H1 (cell line): ENCODE results near the gene NCAM1. TPM values are rescaled to one million over a fixed set of nuclear protein-coding genes. Genes with fewer than 3 reads are reported as not detected.

Experiments
- CTCF ChIA-PET: fragments of 300-600 bp; sonication (Branson Sonifier 250); formaldehyde crosslinking; loops from one replicate; lab custom pipeline; 2021; ENCODE audit not compliant: partially characterized antibody; lab: Charles Lee
- POLR2A ChIA-PET: fragments of 300-600 bp; sonication (Branson Sonifier 250); formaldehyde crosslinking; loops from one replicate; lab custom pipeline; 2021; ENCODE audit warnings: inconsistent platforms; ENCODE audit not compliant: partially characterized antibody; lab: Charles Lee
- DNase-seq, 2 experiments: peaks; one replicate each; pipeline versions ENCODE4 v3.0.0 to v3.0.0-alpha.2; 2010 to 2022; ENCODE audit warnings: low spot score in 2 of 2, low read depth in 1 of 2, mixed read lengths in 1 of 2
- FAIRE-seq: peaks from 2 replicates; lab custom pipeline; 2011; peaks lifted over from hg19 to GRCh38; lab: Jason Lieb, UNC
- H2AFZ ChIP-seq: 2 replicates; pipeline ENCODE4 v1.8.1; 2012; ENCODE audit warnings: low read length, inconsistent platforms
- H2AK5ac ChIP-seq: 2 replicates; pipeline ENCODE4 v1.6.1; 2013; ENCODE audit warnings: low read depth, low read length
- H2BK120ac ChIP-seq: replicated peaks from 2 replicates; pipeline ENCODE3; 2013; ENCODE audit warnings: low read depth, low read length, inconsistent platforms
- H2BK12ac ChIP-seq: 2 replicates; pipeline ENCODE4 v1.6.1; 2013; ENCODE audit warnings: low read depth, low read length
- H2BK15ac ChIP-seq: 2 replicates; pipeline ENCODE4 v1.6.1; 2013; ENCODE audit warnings: low read length
- H2BK20ac ChIP-seq: 2 replicates; pipeline ENCODE4 v1.6.1; 2013; ENCODE audit warnings: low read length
- H2BK5ac ChIP-seq: 2 replicates; pipeline ENCODE4 v1.6.1; 2013; ENCODE audit warnings: low read depth, low read length
- H3K14ac ChIP-seq: 2 replicates; pipeline ENCODE4 v1.6.1; 2013; ENCODE audit warnings: inconsistent platforms; ENCODE audit not compliant: insufficient read length
- H3K18ac ChIP-seq: 2 replicates; pipeline ENCODE4 v1.6.1; 2013; ENCODE audit warnings: low read length; ENCODE audit errors: extremely low read depth
- H3K23ac ChIP-seq: 2 replicates; pipeline ENCODE4 v1.6.1; 2013; ENCODE audit warnings: inconsistent platforms; ENCODE audit not compliant: insufficient read length
- H3K23me2 ChIP-seq: 2 replicates; pipeline ENCODE4 v1.6.1; 2013; ENCODE audit warnings: low read depth, low read length
- H3K27ac ChIP-seq: 2 replicates; pipeline ENCODE4 v1.6.1; 2011; ENCODE audit warnings: low read depth, low read length, inconsistent platforms
- H3K27me3 ChIP-seq, 4 experiments: replicated peaks in 1 of 4; 1 replicate in 1 of 4; 2 replicates in 3 of 4; pipeline versions ENCODE4 v1.6.1 to v1.8.1; 2011 to 2013; ENCODE audit warnings: low read length in 3 of 4, mild to moderate bottlenecking in 3 of 4, inconsistent platforms in 2 of 4, mixed read lengths in 2 of 4, moderate library complexity in 1 of 4; ENCODE audit not compliant: control insufficient read depth in 3 of 4, insufficient read depth in 3 of 4; ENCODE audit errors: extremely low read depth in 1 of 4
- H3K36me3 ChIP-seq, 4 experiments: 2 replicates each; pipeline versions ENCODE4 v1.6.1 to v1.8.1; 2011 to 2013; ENCODE audit warnings: mild to moderate bottlenecking in 4 of 4, low read length in 3 of 4, moderate library complexity in 2 of 4, control low read depth in 1 of 4, inconsistent platforms in 1 of 4; ENCODE audit not compliant: insufficient read depth in 4 of 4, control insufficient read depth in 2 of 4
- H3K4ac ChIP-seq: replicated peaks from 2 replicates; pipeline ENCODE3; 2013; ENCODE audit warnings: low read length, low read depth, mixed read lengths, inconsistent platforms; ENCODE audit not compliant: insufficient read length
- H3K4me1 ChIP-seq, 4 experiments: replicated peaks in 1 of 4; 1 replicate in 1 of 4; 2 replicates in 3 of 4; pipeline versions ENCODE4 v1.6.1 to v1.8.1; 2011 to 2013; ENCODE audit warnings: low read length in 3 of 4, inconsistent platforms in 2 of 4, mixed read lengths in 1 of 4; ENCODE audit not compliant: insufficient read depth in 4 of 4, control insufficient read depth in 3 of 4
- H3K4me2 ChIP-seq, 2 experiments: 2 replicates each; pipeline versions ENCODE4 v1.6.1 to v1.8.1; 2011 to 2013; ENCODE audit warnings: low read depth in 2 of 2, low read length in 2 of 2, control low read depth in 1 of 2, inconsistent platforms in 1 of 2, mild to moderate bottlenecking in 1 of 2; ENCODE audit not compliant: insufficient read depth in 1 of 2
- H3K4me3 ChIP-seq, 4 experiments: fragments of 200-600, 300-600 bp in 1 of 4; sonication (generic), shearing (Covaris generic), sonication (Bioruptor Twin) in 1 of 4; 2 replicates each; pipeline versions ENCODE4 v1.5.1 to v1.8.1; 2011 to 2016; ENCODE audit warnings: low read length in 4 of 4, low read depth in 3 of 4, control low read depth in 2 of 4, inconsistent platforms in 2 of 4, mild to moderate bottlenecking in 2 of 4, mixed read lengths in 1 of 4, moderate library complexity in 1 of 4; ENCODE audit not compliant: insufficient read depth in 2 of 4; ENCODE audit errors: extremely low read depth in 1 of 4
- H3K56ac ChIP-seq: replicated peaks from 2 replicates; pipeline ENCODE3; 2013; ENCODE audit warnings: low read depth, mild to moderate bottlenecking, mixed read lengths, low read length, inconsistent platforms; ENCODE audit not compliant: insufficient read length
- H3K79me1 ChIP-seq: 2 replicates; pipeline ENCODE4 v1.6.1; 2013; ENCODE audit warnings: low read depth, low read length, control low read depth
- H3K79me2 ChIP-seq, 2 experiments: 2 replicates each; pipeline versions ENCODE4 v1.6.1 to v1.8.1; 2012 to 2013; ENCODE audit warnings: low read length in 2 of 2, mild to moderate bottlenecking in 2 of 2, inconsistent platforms in 1 of 2; ENCODE audit not compliant: insufficient read depth in 2 of 2, control insufficient read depth in 1 of 2
- H3K9ac ChIP-seq, 4 experiments: replicated peaks in 1 of 4; 1 replicate in 1 of 4; 2 replicates in 3 of 4; pipeline versions ENCODE4 v1.6.1 to v1.8.1; 2011 to 2013; ENCODE audit warnings: low read depth in 3 of 4, low read length in 3 of 4, control low read depth in 2 of 4, mild to moderate bottlenecking in 2 of 4, moderate library complexity in 2 of 4, inconsistent platforms in 1 of 4; ENCODE audit errors: extremely low read depth in 1 of 4
- H3K9me3 ChIP-seq, 2 experiments: 2 replicates each; pipeline versions ENCODE4 v1.6.1 to v1.8.1; 2012 to 2013; ENCODE audit warnings: mild to moderate bottlenecking in 2 of 2, moderate library complexity in 2 of 2, control low read depth in 1 of 2, inconsistent platforms in 1 of 2, low read depth in 1 of 2, low read length in 1 of 2, mixed read lengths in 1 of 2; ENCODE audit not compliant: insufficient read depth in 2 of 2
- H4K20me1 ChIP-seq, 2 experiments: replicated peaks in 1 of 2; 2 replicates each; pipeline versions ENCODE3 to v1.8.1; 2011 to 2013; ENCODE audit warnings: inconsistent platforms in 2 of 2, low read length in 2 of 2, mild to moderate bottlenecking in 1 of 2; ENCODE audit not compliant: insufficient read depth in 2 of 2, control insufficient read depth in 1 of 2
- H4K5ac ChIP-seq: 2 replicates; pipeline ENCODE4 v1.6.1; 2013; ENCODE audit warnings: low read length, low read depth, mixed read lengths, inconsistent platforms; ENCODE audit not compliant: insufficient read length
- H4K8ac ChIP-seq: 2 replicates; pipeline ENCODE4 v1.8.0; 2013; ENCODE audit warnings: mild to moderate bottlenecking, moderate library complexity, low read length, inconsistent platforms; ENCODE audit not compliant: insufficient read depth; ENCODE audit errors: extremely low read depth
- H4K91ac ChIP-seq: replicated peaks from 2 replicates; pipeline ENCODE3; 2013; ENCODE audit warnings: low read length, mixed read lengths, inconsistent platforms; ENCODE audit not compliant: insufficient read length
- CEBPB ChIP-seq: IDR thresholded peaks from 2 replicates; pipeline ENCODE4 v1.6.1; 2012; ENCODE audit warnings: low read depth, low read length
- SIX5 ChIP-seq: IDR thresholded peaks from 2 replicates; pipeline ENCODE4 v1.6.1; 2011; ENCODE audit warnings: mild to moderate bottlenecking, low read depth, low read length
- WGBS, 2 experiments: shearing (Covaris generic) in 1 of 2; methylation state at CpG; one replicate each; pipeline versions ENCODE4 v1.1.6 to v1.1.7; 2013 to 2015; ENCODE audit warnings: low lambda C conversion rate in 2 of 2, mixed read lengths in 2 of 2, inconsistent platforms in 1 of 2, low coverage in 1 of 2, missing lambda C conversion rate in 1 of 2; ENCODE audit not compliant: insufficient replicate concordance in 2 of 2, insufficient coverage in 1 of 2, insufficient read length in 1 of 2; ENCODE audit errors: extremely low coverage in 1 of 2, missing lambda C conversion rate in 1 of 2; 5-methylcytosine and 5-hydroxymethylcytosine counted together
- polyA plus RNA-seq, 7 experiments: library from polyadenylated mRNA; depleted of rRNA in 3 of 7; stranded (reverse) in 5 of 7; unstranded in 2 of 7; fragments of >200 nt in 5 of 7; fragments of 200-250 nt in 2 of 7; gene quantifications; 1 replicate in 5 of 7; 2 replicates in 1 of 7; 4 replicates in 1 of 7; pipeline versions ENCODE4 v1.2.1 to v1.2.3, GENCODE V29; 2011 to 2013; ENCODE audit warnings: missing spikeins in 2 of 7, mixed read lengths in 2 of 7
- total RNA-seq: library from RNA; stranded (reverse); fragmentation: NEBNext Ultra II Directional; extraction: Animal tissue kit (Norgen Biotek cat#: 25700); gene quantifications from 2 replicates; pipeline ENCODE4 v1.2.1, GENCODE V29; 2021

Gene NCAM1
- total and polyA plus RNA-seq, 2 of the 8 experiments (the other 6 are each of a cell fraction or from before 2014, with no cell fraction given) = 3.1 to 4.3 TPM

- Histone ChIP-seq H3K9me3 (no peaks in the 10 kb centered on the region), H3K4me3 (no peak overlapping the region), H3K18ac (no peak overlapping the region), H3K4me2 (no peak overlapping the region), H4K5ac (no peak overlapping the region), H4K91ac (no peak overlapping the region), H2BK20ac (no peak overlapping the region), H3K23ac (no peak overlapping the region), H3K4me1 (peaks cover 0 to 4% (median 2%) of the 10 kb centered on the region in 4 experiments; a peak in 2 of 7 replicates), H4K8ac (no peak overlapping the region), H4K20me1 (no peaks in the 10 kb centered on the region), H3K56ac (no peak overlapping the region), H2AFZ (no peak overlapping the region), H3K79me2 (no peaks in the 10 kb centered on the region), H3K79me1 (no peaks in the 10 kb centered on the region), H3K36me3 (no peaks in the 10 kb centered on the region), H3K27ac (no peak overlapping the region), H2BK15ac (no peak overlapping the region), H2AK5ac (no peak overlapping the region), H2BK120ac (no peak overlapping the region), H3K23me2 (no peaks in the 10 kb centered on the region), H2BK12ac (no peak overlapping the region), H3K27me3 (no peaks in the 10 kb centered on the region), H2BK5ac (no peak overlapping the region), H3K9ac (no peak overlapping the region), H3K4ac (no peak overlapping the region), H3K14ac (no peak overlapping the region)
- POLR2A ChIA-PET = no interaction called here
- 75% methylated on average over 3 of the region's 3 CpGs; no CpG with 5 or more reads in 1 of the 2 experiments for WGBS, 2 experiments
- no peak for DNase-seq
- FAIRE-seq = no peak
- CTCF ChIA-PET = no interaction called here
- TF ChIP-seq SIX5 (no peak), CEBPB (no peak)
Measured at GRCh38 chr11:113197446-113197845, 236.2 kb downstream of the NCAM1 start.
